GM19438 (cell line): Measurements from ENCODE around the gene PPP1R3E.
"Not testable (repeated sequence)": the region's sequence is repeated elsewhere in the genome, so short reads cannot be mapped to it uniquely, and the experiment has no call there.

ENCODE experiments used
- ATAC-seq: cut with Tn5 transposase; IDR thresholded peaks from one replicate; pipeline ENCODE4 v1.9.1; 2021; ENCODE audit warnings: low read depth; ENCODE audit not compliant: unreplicated experiment

The PPP1R3E gene

GRCh38 chr14:23302290-23303225 lies at the start of gene PPP1R3E:
Gene PPP1R3E (minus strand): TSS chr14:23302859. CDS start chr14:23302576, 283 bp downstream.
- peak; percentile 34 for ATAC-seq

GRCh38 chr14:23351681-23352505 lies 49.2 kb upstream of the PPP1R3E start:
- ATAC-seq: no peak

- ATAC-seq: no peak
Measured at GRCh38 chr14:23349156-23349845, 46.6 kb upstream of the PPP1R3E start.

- no peak for ATAC-seq
Measured at GRCh38 chr14:23348297-23348655, 45.6 kb upstream of the PPP1R3E start.

GRCh38 chr14:23347406-23348296 lies 45.0 kb upstream of the PPP1R3E start:
- no peak for ATAC-seq

GRCh38 chr14:23346693-23347405 lies 44.2 kb upstream of the PPP1R3E start:
- ATAC-seq: no peak

GRCh38 chr14:23345987-23346692 lies 43.5 kb upstream of the PPP1R3E start:
- ATAC-seq: no peak

GRCh38 chr14:23344481-23344880 lies 41.8 kb upstream of the PPP1R3E start:
- ATAC-seq: no peak

GRCh38 chr14:23339506-23340268 lies 37.0 kb upstream of the PPP1R3E start:
- no peak for ATAC-seq

- no peak for ATAC-seq
Measured at GRCh38 chr14:23335623-23336022, 33.0 kb upstream of the PPP1R3E start.

- no peak for ATAC-seq
Measured at GRCh38 chr14:23327947-23328744, 25.5 kb upstream of the PPP1R3E start.

GRCh38 chr14:23326491-23327332 lies 24.1 kb upstream of the PPP1R3E start:
- no peak for ATAC-seq

GRCh38 chr14:23325746-23326145 lies 23.1 kb upstream of the PPP1R3E start:
- ATAC-seq: not testable (repeated sequence)

GRCh38 chr14:23324993-23325392 lies 22.3 kb upstream of the PPP1R3E start:
- ATAC-seq: no peak

GRCh38 chr14:23324455-23324846 lies 21.8 kb upstream of the PPP1R3E start:
- ATAC-seq: no peak

- ATAC-seq: no peak
Measured at GRCh38 chr14:23323838-23324454, 21.3 kb upstream of the PPP1R3E start.
